RPMI8226 (cell line): Measurements from ENCODE around the gene TYW1B.
"Not testable (repeated sequence)": the region's sequence is repeated elsewhere in the genome, so short reads cannot be mapped to it uniquely, and the experiment has no call there.

ENCODE experiments used
- DNase-seq: peaks from one replicate; pipeline ENCODE4 v3.0.0-alpha.2; 2015

TYW1B gene

GRCh38 chr7:72751378-72751777 is 76.6 kb downstream of the TYW1B start:
- DNase-seq = no peak

GRCh38 chr7:72748649-72749048 is 79.4 kb downstream of the TYW1B start:
- not testable (repeated sequence) for DNase-seq

GRCh38 chr7:72744244-72744926 is 83.6 kb downstream of the TYW1B start:
- not testable (repeated sequence) for DNase-seq

GRCh38 chr7:72743801-72744200 is 84.2 kb downstream of the TYW1B start:
- not testable (repeated sequence) for DNase-seq

- DNase-seq = not testable (repeated sequence)
Observed at GRCh38 chr7:72739716-72740115, 88.3 kb downstream of the TYW1B start.

GRCh38 chr7:72735855-72736254 is 92.1 kb downstream of the TYW1B start:
- DNase-seq = not testable (repeated sequence)

- DNase-seq = not testable (repeated sequence)
Observed at GRCh38 chr7:72730815-72731214, 97.2 kb downstream of the TYW1B start.

GRCh38 chr7:72730384-72730783 is 97.6 kb downstream of the TYW1B start:
- DNase-seq = not testable (repeated sequence)

GRCh38 chr7:72729130-72729529 is 98.9 kb downstream of the TYW1B start:
- DNase-seq = not testable (repeated sequence)

GRCh38 chr7:72722694-72723093 is 105.3 kb downstream of the TYW1B start:
- DNase-seq = not testable (repeated sequence)

- not testable (repeated sequence) for DNase-seq
Observed at GRCh38 chr7:72720890-72721289, 107.1 kb downstream of the TYW1B start.

GRCh38 chr7:72717252-72717774 is 110.7 kb downstream of the TYW1B start:
- DNase-seq = not testable (repeated sequence)

GRCh38 chr7:72711927-72712326 is 116.1 kb downstream of the TYW1B start:
- DNase-seq = not testable (repeated sequence)

GRCh38 chr7:72710983-72711382 is 117.0 kb downstream of the TYW1B start:
- no peak for DNase-seq

- DNase-seq = no peak
Observed at GRCh38 chr7:72709909-72710308, 118.1 kb downstream of the TYW1B start.

GRCh38 chr7:72708371-72709050 is 119.5 kb downstream of the TYW1B start:
- DNase-seq = not testable (repeated sequence)

GRCh38 chr7:72706521-72706920 is 121.5 kb downstream of the TYW1B start:
- DNase-seq = no peak

- DNase-seq = not testable (repeated sequence)
Observed at GRCh38 chr7:72705693-72706092, 122.3 kb downstream of the TYW1B start.

GRCh38 chr7:72704894-72705293 is 123.1 kb downstream of the TYW1B start:
- DNase-seq = no peak

GRCh38 chr7:72700548-72700947 is 127.5 kb downstream of the TYW1B start:
- not testable (repeated sequence) for DNase-seq

- DNase-seq = not testable (repeated sequence)
Observed at GRCh38 chr7:72697066-72697465, 130.9 kb downstream of the TYW1B start.

GRCh38 chr7:72696643-72697042 is 131.4 kb downstream of the TYW1B start:
- DNase-seq = not testable (repeated sequence)

- not testable (repeated sequence) for DNase-seq
Observed at GRCh38 chr7:72695482-72695881, 132.5 kb downstream of the TYW1B start.

- not testable (repeated sequence) for DNase-seq
Observed at GRCh38 chr7:72691442-72691841, 136.6 kb downstream of the TYW1B start.
